ENCODE data around the gene TIPRL. TPM values are rescaled to one million over a fixed set of nuclear protein-coding genes. Genes with fewer than 3 reads are reported as not detected.

The TIPRL gene
- total RNA-seq, 1 donor from 2014 or later: 28.9 TPM

DNA sequence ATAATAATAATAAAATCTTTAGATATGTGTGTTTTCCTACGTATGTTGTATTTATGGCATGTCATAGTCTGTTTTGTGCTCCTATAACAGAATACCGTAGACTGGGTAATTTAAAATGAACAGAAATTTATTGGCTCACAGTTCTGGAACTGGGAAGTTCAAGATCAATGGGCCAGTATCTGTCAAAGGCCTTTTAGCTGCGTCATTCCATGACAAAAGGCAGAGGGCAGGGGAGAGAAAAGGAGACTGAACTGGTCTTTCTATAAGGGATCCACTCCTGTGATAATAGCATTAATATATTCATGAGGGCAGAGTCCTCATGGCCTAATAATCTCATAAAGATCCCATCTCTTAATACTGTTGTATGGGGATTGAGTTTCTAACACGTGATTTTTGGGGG lies 39.9 kb downstream of the TIPRL start:
- no peak for DNase-seq (ENCODE audit: low spot score in 2 of 2, unreplicated experiment in 2 of 2)

GRCh38 chr1:168220470-168220871 lies 41.7 kb downstream of the TIPRL start:
- no peak overlapping the region for H3K4me3 Mint-ChIP-seq
- H3K4me1 Mint-ChIP-seq: peaks cover 7% of the 10 kb centered on the region
- DNase-seq (ENCODE audit: low spot score in 2 of 2, unreplicated experiment in 2 of 2): no peak
- H3K9me3 Mint-ChIP-seq: peaks cover 10% of the 10 kb centered on the region
- H3K36me3 Mint-ChIP-seq: no peaks in the 10 kb centered on the region
- H3K27ac Mint-ChIP-seq: no peak overlapping the region
- TF ChIP-seq, protein P1, sequence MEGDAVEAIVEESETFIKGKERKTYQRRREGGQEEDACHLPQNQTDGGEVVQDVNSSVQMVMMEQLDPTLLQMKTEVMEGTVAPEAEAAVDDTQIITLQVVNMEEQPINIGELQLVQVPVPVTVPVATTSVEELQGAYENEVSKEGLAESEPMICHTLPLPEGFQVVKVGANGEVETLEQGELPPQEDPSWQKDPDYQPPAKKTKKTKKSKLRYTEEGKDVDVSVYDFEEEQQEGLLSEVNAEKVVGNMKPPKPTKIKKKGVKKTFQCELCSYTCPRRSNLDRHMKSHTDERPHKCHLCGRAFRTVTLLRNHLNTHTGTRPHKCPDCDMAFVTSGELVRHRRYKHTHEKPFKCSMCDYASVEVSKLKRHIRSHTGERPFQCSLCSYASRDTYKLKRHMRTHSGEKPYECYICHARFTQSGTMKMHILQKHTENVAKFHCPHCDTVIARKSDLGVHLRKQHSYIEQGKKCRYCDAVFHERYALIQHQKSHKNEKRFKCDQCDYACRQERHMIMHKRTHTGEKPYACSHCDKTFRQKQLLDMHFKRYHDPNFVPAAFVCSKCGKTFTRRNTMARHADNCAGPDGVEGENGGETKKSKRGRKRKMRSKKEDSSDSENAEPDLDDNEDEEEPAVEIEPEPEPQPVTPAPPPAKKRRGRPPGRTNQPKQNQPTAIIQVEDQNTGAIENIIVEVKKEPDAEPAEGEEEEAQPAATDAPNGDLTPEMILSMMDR (IDR thresholded peaks at IDR 0.05; ENCODE audit: unreplicated experiment): no peak
- no peaks in the 10 kb centered on the region for H3K27me3 Mint-ChIP-seq (ENCODE audit: low read depth)

More for the DNA sequence above, 39.9 kb downstream of the TIPRL start:
- no peak overlapping the region for H3K27ac Mint-ChIP-seq
- peaks cover 2% of the 10 kb centered on the region for H3K4me1 Mint-ChIP-seq
- H3K36me3 Mint-ChIP-seq: no peaks in the 10 kb centered on the region
- H3K27me3 Mint-ChIP-seq (ENCODE audit: low read depth): no peaks in the 10 kb centered on the region
- no peak overlapping the region for H3K4me3 Mint-ChIP-seq
- TF ChIP-seq, protein P1 (IDR thresholded peaks at IDR 0.05; ENCODE audit: unreplicated experiment): no peak
- H3K9me3 Mint-ChIP-seq: peaks cover 12% of the 10 kb centered on the region

- H3K9me3 Mint-ChIP-seq: peaks cover 10% of the 10 kb centered on the region
- TF ChIP-seq, protein P1 (IDR thresholded peaks at IDR 0.05; ENCODE audit: unreplicated experiment): no peak
- no peaks in the 10 kb centered on the region for H3K36me3 Mint-ChIP-seq
- DNase-seq (ENCODE audit: low spot score in 2 of 2, unreplicated experiment in 2 of 2): no peak
- H3K4me3 Mint-ChIP-seq: no peak overlapping the region
- H3K4me1 Mint-ChIP-seq: peaks cover 8% of the 10 kb centered on the region
- H3K27ac Mint-ChIP-seq: no peak overlapping the region
- no peaks in the 10 kb centered on the region for H3K27me3 Mint-ChIP-seq (ENCODE audit: low read depth)
Observed at GRCh38 chr1:168221275-168221674, 42.5 kb downstream of the TIPRL start.

DNA sequence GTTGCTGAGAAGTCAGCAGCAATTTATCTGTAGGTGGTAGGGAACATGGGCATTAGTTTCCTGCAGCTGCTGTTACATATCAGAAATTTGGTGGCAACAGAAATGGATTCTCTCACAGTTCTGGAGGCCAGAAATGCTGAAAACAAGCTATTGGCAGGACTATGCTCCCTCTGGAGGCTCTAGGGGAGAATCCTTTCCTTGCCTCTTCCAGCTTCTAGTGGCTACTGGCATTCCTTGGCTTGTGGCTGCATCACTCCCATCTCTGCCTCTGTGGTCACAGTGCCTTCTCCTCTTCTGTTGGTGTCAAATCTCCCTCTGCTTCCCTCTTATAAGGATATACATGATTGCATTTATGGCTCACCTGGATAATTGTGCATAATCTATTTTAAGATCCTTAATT lies 44.5 kb downstream of the TIPRL start:
- Mint-ChIP-seq H3K4me3 (no peak overlapping the region), H3K27ac (no peak overlapping the region), H3K9me3 (peaks cover 10% of the 10 kb centered on the region), H3K36me3 (no peaks in the 10 kb centered on the region), H3K4me1 (peaks cover 25% of the 10 kb centered on the region), H3K27me3 (ENCODE audit: low read depth) (no peaks in the 10 kb centered on the region)
- no peak for DNase-seq (ENCODE audit: low spot score in 2 of 2, unreplicated experiment in 2 of 2)
- TF ChIP-seq, protein P1 (IDR thresholded peaks at IDR 0.05; ENCODE audit: unreplicated experiment): no peak

- H3K4me1 Mint-ChIP-seq: peaks cover 31% of the 10 kb centered on the region
- no peak for DNase-seq (ENCODE audit: low spot score in 2 of 2, unreplicated experiment in 2 of 2)
- H3K27me3 Mint-ChIP-seq (ENCODE audit: low read depth): no peaks in the 10 kb centered on the region
- TF ChIP-seq, protein P1 (IDR thresholded peaks at IDR 0.05; ENCODE audit: unreplicated experiment): no peak
- H3K27ac Mint-ChIP-seq: no peak overlapping the region
- H3K36me3 Mint-ChIP-seq: no peaks in the 10 kb centered on the region
- H3K4me3 Mint-ChIP-seq: no peak overlapping the region
- peaks cover 10% of the 10 kb centered on the region for H3K9me3 Mint-ChIP-seq
Observed at GRCh38 chr1:168223681-168224540, 45.1 kb downstream of the TIPRL start.
